Nephron progenitor cell (in vitro differentiated cells): Measurements from ENCODE around the gene BDH1.
A peak's percentile ranks its signal among the peaks of the same experiment; 100 is the strongest.
"Not testable (repeated sequence)": the region's sequence is repeated elsewhere in the genome, so short reads cannot be mapped to it uniquely, and the experiment has no call there.

ENCODE experiments used
- DNase-seq: peaks from one replicate; pipeline ENCODE4 v3.0.0; 2021
- H3K27ac Mint-ChIP-seq: 2 replicates; pipeline ENCODE4 v1.8.0; 2021; ENCODE audit warnings: mild to moderate bottlenecking, moderate library complexity, mixed read lengths
- H3K27me3 Mint-ChIP-seq: 2 replicates; pipeline ENCODE4 v1.8.0; 2021; ENCODE audit warnings: mild to moderate bottlenecking, low read depth, mixed read lengths; ENCODE audit not compliant: poor library complexity
- H3K36me3 Mint-ChIP-seq: 2 replicates; pipeline ENCODE4 v1.8.0; 2021; ENCODE audit warnings: low read depth, mixed read lengths
- H3K4me1 Mint-ChIP-seq: 2 replicates; pipeline ENCODE4 v1.8.0; 2021; ENCODE audit warnings: mixed read lengths
- H3K4me3 Mint-ChIP-seq: 2 replicates; pipeline ENCODE4 v1.8.0; 2021; ENCODE audit warnings: mild to moderate bottlenecking, moderate library complexity, mixed read lengths
- H3K9me3 Mint-ChIP-seq: 2 replicates; pipeline ENCODE4 v1.8.0; 2021; ENCODE audit warnings: mild to moderate bottlenecking, moderate library complexity, mixed read lengths
- CTCF ChIP-seq: fragments of 200-600 bp; sonication (generic); IDR thresholded peaks from 2 replicates; pipeline ENCODE4 v1.5.0; 2021; ENCODE audit warnings: antibody characterized with exemption

Gene BDH1

GRCh38 chr3:197573048-197573767, 17.4 kb upstream of the BDH1 start:
- Mint-ChIP-seq H3K27ac (no peak overlapping the region), H3K4me1 (peaks cover 9% of the 10 kb centered on the region), H3K9me3 (peaks cover 40% of the 10 kb centered on the region), H3K27me3 (peaks cover 15% of the 10 kb centered on the region), H3K4me3 (no peak overlapping the region), H3K36me3 (peaks cover under 1% of the 10 kb centered on the region)
- DNase-seq, result no peak
- TF ChIP-seq CTCF, result no peak

GRCh38 chr3:197571880-197572172, 16.1 kb upstream of the BDH1 start:
- not testable (repeated sequence) for H3K4me1 Mint-ChIP-seq, H3K4me3 Mint-ChIP-seq, H3K27ac Mint-ChIP-seq, DNase-seq, H3K36me3 Mint-ChIP-seq
- H3K27me3 Mint-ChIP-seq, result peaks cover 12% of the 10 kb centered on the region
- peaks cover 37% of the 10 kb centered on the region for H3K9me3 Mint-ChIP-seq

- not testable (repeated sequence) for DNase-seq, H3K4me3 Mint-ChIP-seq, H3K36me3 Mint-ChIP-seq, H3K4me1 Mint-ChIP-seq, H3K27ac Mint-ChIP-seq
- peaks cover 12% of the 10 kb centered on the region for H3K27me3 Mint-ChIP-seq
- peaks cover 43% of the 10 kb centered on the region for H3K9me3 Mint-ChIP-seq
Observed at GRCh38 chr3:197571074-197571879, 15.5 kb upstream of the BDH1 start.

GRCh38 chr3:197569433-197569832, 13.7 kb upstream of the BDH1 start:
- H3K4me3 Mint-ChIP-seq, H3K27ac Mint-ChIP-seq, H3K4me1 Mint-ChIP-seq, H3K36me3 Mint-ChIP-seq, DNase-seq: not testable (repeated sequence)
- Mint-ChIP-seq H3K9me3 (peaks cover 57% of the 10 kb centered on the region), H3K27me3 (peaks cover 12% of the 10 kb centered on the region)

GRCh38 chr3:197567904-197568681, 12.3 kb upstream of the BDH1 start:
- TF ChIP-seq CTCF, result no peak
- no peaks in the 10 kb centered on the region for H3K4me1 Mint-ChIP-seq
- no peak overlapping the region for H3K4me3 Mint-ChIP-seq
- H3K27me3 Mint-ChIP-seq, result peaks cover 12% of the 10 kb centered on the region
- H3K36me3 Mint-ChIP-seq, result peaks cover 7% of the 10 kb centered on the region
- peaks cover 71% of the 10 kb centered on the region for H3K9me3 Mint-ChIP-seq
- DNase-seq, result no peak
- H3K27ac Mint-ChIP-seq, result peak overlapping the region; percentile 29

GRCh38 chr3:197566155-197566554, 10.4 kb upstream of the BDH1 start:
- peaks cover 22% of the 10 kb centered on the region for H3K36me3 Mint-ChIP-seq
- not testable (repeated sequence) for DNase-seq, H3K4me1 Mint-ChIP-seq, H3K4me3 Mint-ChIP-seq, H3K27ac Mint-ChIP-seq
- peaks cover 84% of the 10 kb centered on the region for H3K9me3 Mint-ChIP-seq
- H3K27me3 Mint-ChIP-seq, result peaks cover 13% of the 10 kb centered on the region

GRCh38 chr3:197564097-197564843, 8.5 kb upstream of the BDH1 start:
- peaks cover 22% of the 10 kb centered on the region for H3K36me3 Mint-ChIP-seq
- peaks cover 18% of the 10 kb centered on the region for H3K27me3 Mint-ChIP-seq
- no peak overlapping the region for H3K4me3 Mint-ChIP-seq
- DNase-seq, result no peak
- no peak for TF ChIP-seq CTCF
- H3K9me3 Mint-ChIP-seq, result peaks cover 77% of the 10 kb centered on the region
- H3K27ac Mint-ChIP-seq, result no peak overlapping the region
- H3K4me1 Mint-ChIP-seq, result peaks cover 27% of the 10 kb centered on the region
